ENCODE measurements around the gene ZYX.

DNA sequence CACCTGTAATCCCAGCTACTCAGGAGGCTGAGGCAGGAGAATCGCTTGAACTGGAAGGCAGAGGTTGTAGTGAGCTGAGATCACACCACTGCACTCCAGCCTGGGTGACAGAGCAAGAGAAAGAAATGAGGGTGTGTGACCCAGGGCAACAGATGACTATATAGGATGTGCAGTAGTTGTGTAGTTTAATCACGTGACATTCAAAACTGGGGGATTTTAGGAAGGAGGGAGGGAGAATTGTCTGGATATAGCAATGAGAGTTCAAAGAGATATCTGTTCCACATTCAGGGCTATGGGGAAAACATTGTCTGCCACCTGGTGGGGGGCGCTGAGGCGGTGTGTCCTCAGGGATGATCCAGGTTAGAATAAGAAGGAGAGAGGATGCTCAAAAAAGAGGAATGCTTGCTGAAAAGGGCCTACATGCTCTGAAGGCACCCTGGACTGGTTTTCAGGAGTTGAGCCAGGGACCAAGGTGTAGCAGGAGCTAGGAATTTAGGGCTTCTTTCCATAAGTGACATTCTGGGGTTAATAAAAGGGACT lies 7.8 kb upstream of the ZYX start:
- TF ChIP-seq, protein P1, sequence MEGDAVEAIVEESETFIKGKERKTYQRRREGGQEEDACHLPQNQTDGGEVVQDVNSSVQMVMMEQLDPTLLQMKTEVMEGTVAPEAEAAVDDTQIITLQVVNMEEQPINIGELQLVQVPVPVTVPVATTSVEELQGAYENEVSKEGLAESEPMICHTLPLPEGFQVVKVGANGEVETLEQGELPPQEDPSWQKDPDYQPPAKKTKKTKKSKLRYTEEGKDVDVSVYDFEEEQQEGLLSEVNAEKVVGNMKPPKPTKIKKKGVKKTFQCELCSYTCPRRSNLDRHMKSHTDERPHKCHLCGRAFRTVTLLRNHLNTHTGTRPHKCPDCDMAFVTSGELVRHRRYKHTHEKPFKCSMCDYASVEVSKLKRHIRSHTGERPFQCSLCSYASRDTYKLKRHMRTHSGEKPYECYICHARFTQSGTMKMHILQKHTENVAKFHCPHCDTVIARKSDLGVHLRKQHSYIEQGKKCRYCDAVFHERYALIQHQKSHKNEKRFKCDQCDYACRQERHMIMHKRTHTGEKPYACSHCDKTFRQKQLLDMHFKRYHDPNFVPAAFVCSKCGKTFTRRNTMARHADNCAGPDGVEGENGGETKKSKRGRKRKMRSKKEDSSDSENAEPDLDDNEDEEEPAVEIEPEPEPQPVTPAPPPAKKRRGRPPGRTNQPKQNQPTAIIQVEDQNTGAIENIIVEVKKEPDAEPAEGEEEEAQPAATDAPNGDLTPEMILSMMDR (IDR thresholded peaks at IDR 0.05): no peak
- no peak for TF ChIP-seq EZH2 (IDR thresholded peaks at IDR 0.05; ENCODE audit: borderline replicate concordance, insufficient read depth, low read depth, low read length, poor library complexity, severe bottlenecking)
